CD4-positive, alpha-beta T cell (primary cell): ENCODE data around the gene SLC35B4. TPM values are rescaled to one million over a fixed set of nuclear protein-coding genes. Genes with fewer than 3 reads are reported as not detected.

Source experiments
- ATAC-seq: fragments of 200-7000 bp; cut with Tn5 transposase; one replicate; pipeline ENCODE4 v1.10.0; 2022; ENCODE audit warnings: mild to moderate bottlenecking; ENCODE audit not compliant: poor library complexity
- CTCF ChIA-PET: fragments of 350-600 bp; sonication (Branson Sonifier 250); formaldehyde crosslinking; loops from one replicate; lab custom pipeline; 2021; ENCODE audit warnings: antibody characterized with exemption, inconsistent platforms; lab: Charles Lee
- POLR2A ChIA-PET: fragments of 350-600 bp; sonication (Branson Sonifier 250); formaldehyde crosslinking; loops from one replicate; lab custom pipeline; 2021; ENCODE audit warnings: antibody characterized with exemption, inconsistent platforms; lab: Charles Lee
- DNase-seq, 14 experiments: peaks; one replicate each; pipeline ENCODE4 v3.0.0-alpha.2; 2013 to 2020; ENCODE audit warnings: mixed read lengths in 2 of 14
- H3K27ac ChIP-seq, 2 donors: one replicate each; pipeline versions ENCODE4 v1.5.1 to v1.7.0; 2013; ENCODE audit warnings: low read length in 2 of 2, low read depth in 1 of 2, mild to moderate bottlenecking in 1 of 2
- H3K27me3 ChIP-seq, 2 experiments: 1 replicate in 1 of 2; 2 replicates in 1 of 2; pipeline versions ENCODE4 v1.6.1 to v1.7.0; 2013; ENCODE audit warnings: low read length in 2 of 2, control low read depth in 1 of 2, mild to moderate bottlenecking in 1 of 2, moderate library complexity in 1 of 2; ENCODE audit not compliant: insufficient read depth in 2 of 2, control insufficient read depth in 1 of 2
- H3K36me3 ChIP-seq: one replicate; pipeline ENCODE4 v1.6.1; 2013; ENCODE audit warnings: low read length, control low read depth; ENCODE audit not compliant: insufficient read depth
- H3K4me1 ChIP-seq: one replicate; pipeline ENCODE4 v1.6.1; 2013; ENCODE audit warnings: low read length, control low read depth; ENCODE audit not compliant: insufficient read depth
- H3K4me3 ChIP-seq: one replicate; pipeline ENCODE4 v1.5.1; 2013; ENCODE audit warnings: mild to moderate bottlenecking, low read length, moderate library complexity
- H3K9me3 ChIP-seq, 2 experiments: 1 replicate in 1 of 2; 2 replicates in 1 of 2; pipeline versions ENCODE4 v1.6.1 to v1.7.0; 2013; ENCODE audit warnings: low read length in 2 of 2, mild to moderate bottlenecking in 2 of 2, control low read depth in 1 of 2, moderate library complexity in 1 of 2; ENCODE audit not compliant: control insufficient read depth in 1 of 2, insufficient read depth in 1 of 2
- H3K27ac Mint-ChIP-seq: one replicate; pipeline ENCODE4 v1.8.0; 2020; ENCODE audit warnings: mixed read lengths
- H3K27me3 Mint-ChIP-seq: one replicate; pipeline ENCODE4 v1.8.0; 2021; ENCODE audit warnings: mixed read lengths
- H3K36me3 Mint-ChIP-seq: one replicate; pipeline ENCODE4 v1.8.0; 2021; ENCODE audit warnings: low read depth, mixed read lengths
- H3K4me1 Mint-ChIP-seq: one replicate; pipeline ENCODE4 v1.8.0; 2021; ENCODE audit warnings: low read depth, mixed read lengths
- H3K4me3 Mint-ChIP-seq: one replicate; pipeline ENCODE4 v1.8.0; 2020; ENCODE audit warnings: mild to moderate bottlenecking, mixed read lengths
- H3K9me3 Mint-ChIP-seq: one replicate; pipeline ENCODE4 v1.8.0; 2020; ENCODE audit warnings: mixed read lengths
- CTCF ChIP-seq: fragments of 200-600 bp; IDR thresholded peaks from one replicate; pipeline ENCODE4 v1.8.0; 2022; ENCODE audit warnings: antibody characterized with exemption, mild to moderate bottlenecking
- intact Hi-C, 2 experiments: fragments of 100-400 bp; cut with DNase I in 1 of 2; cut with micrococcal nuclease in 1 of 2; formaldehyde crosslinking; loops; one replicate each; pipeline versions ENCODE4 v1.15.1 to v1.9.0; 2023 to 2025; cut with DNase I, micrococcal nuclease
- total RNA-seq, 174 experiments: library from RNA in 2 of 174; stranded (reverse) in 2 of 174; gene quantifications; one replicate each; pipeline ENCODE4 v1.2.3 and lab custom pipeline; 2021 to 2026

Gene SLC35B4
- total RNA-seq, 2 experiments from 2014 or later: 5.8 to 7.8 TPM

GRCh38 chr7:134328900-134329299 is 12.2 kb upstream of the SLC35B4 start:
- Histone ChIP-seq H3K27me3 (peaks cover 5 to 8% of the 10 kb centered on the region in 2 experiments), H3K4me3 (no peak overlapping the region), H3K4me1 (no peaks in the 10 kb centered on the region), H3K27ac (no peak overlapping the region), H3K9me3 (no peaks in the 10 kb centered on the region), H3K36me3 (no peaks in the 10 kb centered on the region)
- Mint-ChIP-seq H3K36me3 (no peaks in the 10 kb centered on the region), H3K9me3 (no peaks in the 10 kb centered on the region), H3K4me1 (no peaks in the 10 kb centered on the region), H3K27me3 (peaks cover 26% of the 10 kb centered on the region), H3K4me3 (no peak overlapping the region), H3K27ac (no peak overlapping the region)
- DNase-seq (no peak), ATAC-seq (no peak)
- no peak for TF ChIP-seq CTCF
- ChIA-PET POLR2A (no interaction called here), CTCF (no interaction called here)
- intact Hi-C loops: no loop called here

- no peak overlapping the region for H3K27ac Mint-ChIP-seq
- POLR2A ChIA-PET: no interaction called here
- no peaks in the 10 kb centered on the region for H3K36me3 Mint-ChIP-seq
- H3K9me3 Mint-ChIP-seq: no peaks in the 10 kb centered on the region
- CTCF ChIA-PET: no interaction called here
- peak; percentile 77 for ATAC-seq
- Histone ChIP-seq H3K4me1 (no peaks in the 10 kb centered on the region), H3K36me3 (no peaks in the 10 kb centered on the region), H3K27ac (no peak overlapping the region), H3K27me3 (peaks cover 5 to 8% of the 10 kb centered on the region in 2 experiments), H3K9me3 (no peaks in the 10 kb centered on the region), H3K4me3 (no peak overlapping the region)
- DNase-seq: peak; percentile 6 to 76 (median 42)
- H3K27me3 Mint-ChIP-seq: peaks cover 21% of the 10 kb centered on the region
- intact Hi-C loops: no loop called here
- H3K4me3 Mint-ChIP-seq: no peak overlapping the region
- no peaks in the 10 kb centered on the region for H3K4me1 Mint-ChIP-seq
- peak; percentile 55 for TF ChIP-seq CTCF
Observed at GRCh38 chr7:134327896-134328295, 11.2 kb upstream of the SLC35B4 start.

DNA sequence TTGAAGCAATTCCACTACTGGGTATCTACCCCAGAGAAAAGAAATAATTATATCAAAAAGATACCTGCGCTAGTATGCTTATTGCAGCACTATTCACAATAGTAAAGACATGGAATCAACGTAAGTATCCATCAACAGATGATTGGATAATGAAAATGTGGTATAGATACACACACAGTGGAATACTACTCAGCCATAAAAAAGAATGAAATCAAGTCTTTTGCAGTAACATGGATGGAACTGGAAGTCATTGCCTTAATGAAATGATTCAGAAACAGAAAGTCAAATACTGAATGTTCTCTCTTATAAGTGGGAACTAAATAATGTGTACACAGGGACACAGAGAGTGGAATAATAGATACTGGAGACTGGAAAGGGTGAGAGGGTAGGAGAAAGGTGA is 7.4 kb upstream of the SLC35B4 start:
- H3K4me1 ChIP-seq: no peaks in the 10 kb centered on the region
- no peak for DNase-seq
- Mint-ChIP-seq H3K27me3 (peaks cover 17% of the 10 kb centered on the region), H3K9me3 (no peaks in the 10 kb centered on the region), H3K4me1 (no peaks in the 10 kb centered on the region), H3K36me3 (no peaks in the 10 kb centered on the region), H3K4me3 (no peak overlapping the region), H3K27ac (no peak overlapping the region)
- ChIA-PET CTCF (no interaction called here), POLR2A (no interaction called here)
- TF ChIP-seq CTCF: no peak
- H3K36me3 ChIP-seq: no peaks in the 10 kb centered on the region
- H3K27me3 ChIP-seq: peaks cover 0 to 4% of the 10 kb centered on the region in 2 experiments
- ATAC-seq: no peak
- no peaks in the 10 kb centered on the region for H3K9me3 ChIP-seq
- intact Hi-C loops: no loop called here
- H3K4me3 ChIP-seq: no peak overlapping the region
- no peak overlapping the region for H3K27ac ChIP-seq
